Peyer's patch (tissue), 4 donors: ENCODE data around the gene ZACN. TPM values are rescaled to one million over a fixed set of nuclear protein-coding genes. Genes with fewer than 3 reads are reported as not detected.

Experiments used
- DNase-seq, 3 donors: peaks; one replicate each; pipeline ENCODE4 v3.0.0-alpha.2; 2017 to 2019
- H3K27ac ChIP-seq, 4 donors: fragments of 200-600 bp; sonication (generic); one replicate each; pipeline ENCODE4 v1.5.1; 2016 to 2019
- H3K27me3 ChIP-seq, 2 donors: fragments of 200-600 bp; sonication (generic); one replicate each; pipeline ENCODE4 v1.5.1; 2019
- H3K36me3 ChIP-seq, 3 donors: fragments of 200-600 bp; sonication (generic); one replicate each; pipeline ENCODE4 v1.5.1; 2016 to 2019
- H3K4me1 ChIP-seq, 4 donors: fragments of 200-600 bp; sonication (generic); one replicate each; pipeline ENCODE4 v1.5.1; 2016 to 2019
- H3K4me3 ChIP-seq, 4 donors: fragments of 200-600 bp; sonication (generic); 1 replicate in 3 of 4; 2 replicates in 1 of 4; pipeline ENCODE4 v1.5.1; 2016 to 2019; ENCODE audit warnings: mild to moderate bottlenecking in 1 of 4
- H3K9me3 ChIP-seq, 4 donors: fragments of 200-600 bp; sonication (generic); one replicate each; pipeline ENCODE4 v1.5.1; 2016 to 2019; ENCODE audit warnings: mild to moderate bottlenecking in 1 of 4
- POLR2A ChIP-seq, 2 donors: fragments of 450-650 bp; IDR thresholded peaks; one replicate each; pipeline ENCODE4 v1.5.1; 2017; ENCODE audit warnings: antibody characterized with exemption in 2 of 2, mild to moderate bottlenecking in 2 of 2, moderate library complexity in 2 of 2
- total RNA-seq, 4 donors: library from RNA; depleted of rRNA; stranded (reverse); fragments of >200 nt; gene quantifications; one replicate each; pipeline ENCODE4 v1.1.0, GENCODE V29; 2016
- TF ChIP-seq, protein P1 (sequence below), 6 experiments: fragments of 450-650 bp in 4 of 6; fragments of 200-600 bp in 2 of 6; sonication (generic) in 1 of 6; IDR thresholded peaks; one replicate each; pipeline ENCODE4 v1.5.1; 2017 to 2019; ENCODE audit warnings: antibody characterized with exemption in 6 of 6, mild to moderate bottlenecking in 3 of 6, moderate library complexity in 1 of 6

ZACN gene
- total RNA-seq, 4 donors from 2014 or later, result not detected

GRCh38 chr17:76091526-76092286 lies 12.7 kb downstream of the ZACN start:
- no peaks in the 10 kb centered on the region for H3K27me3 ChIP-seq
- TF ChIP-seq POLR2A (IDR thresholded peaks at IDR 0.05), result no peak
- TF ChIP-seq, protein P1, sequence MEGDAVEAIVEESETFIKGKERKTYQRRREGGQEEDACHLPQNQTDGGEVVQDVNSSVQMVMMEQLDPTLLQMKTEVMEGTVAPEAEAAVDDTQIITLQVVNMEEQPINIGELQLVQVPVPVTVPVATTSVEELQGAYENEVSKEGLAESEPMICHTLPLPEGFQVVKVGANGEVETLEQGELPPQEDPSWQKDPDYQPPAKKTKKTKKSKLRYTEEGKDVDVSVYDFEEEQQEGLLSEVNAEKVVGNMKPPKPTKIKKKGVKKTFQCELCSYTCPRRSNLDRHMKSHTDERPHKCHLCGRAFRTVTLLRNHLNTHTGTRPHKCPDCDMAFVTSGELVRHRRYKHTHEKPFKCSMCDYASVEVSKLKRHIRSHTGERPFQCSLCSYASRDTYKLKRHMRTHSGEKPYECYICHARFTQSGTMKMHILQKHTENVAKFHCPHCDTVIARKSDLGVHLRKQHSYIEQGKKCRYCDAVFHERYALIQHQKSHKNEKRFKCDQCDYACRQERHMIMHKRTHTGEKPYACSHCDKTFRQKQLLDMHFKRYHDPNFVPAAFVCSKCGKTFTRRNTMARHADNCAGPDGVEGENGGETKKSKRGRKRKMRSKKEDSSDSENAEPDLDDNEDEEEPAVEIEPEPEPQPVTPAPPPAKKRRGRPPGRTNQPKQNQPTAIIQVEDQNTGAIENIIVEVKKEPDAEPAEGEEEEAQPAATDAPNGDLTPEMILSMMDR (IDR thresholded peaks at IDR 0.05), result no peak
- H3K36me3 ChIP-seq, result peaks cover 0 to 96% (median 0%) of the 10 kb centered on the region in 3 donors
- H3K4me3 ChIP-seq, result no peak overlapping the region
- no peaks in the 10 kb centered on the region for H3K4me1 ChIP-seq
- no peak overlapping the region for H3K27ac ChIP-seq
- DNase-seq, result no peak
- no peaks in the 10 kb centered on the region for H3K9me3 ChIP-seq

DNA sequence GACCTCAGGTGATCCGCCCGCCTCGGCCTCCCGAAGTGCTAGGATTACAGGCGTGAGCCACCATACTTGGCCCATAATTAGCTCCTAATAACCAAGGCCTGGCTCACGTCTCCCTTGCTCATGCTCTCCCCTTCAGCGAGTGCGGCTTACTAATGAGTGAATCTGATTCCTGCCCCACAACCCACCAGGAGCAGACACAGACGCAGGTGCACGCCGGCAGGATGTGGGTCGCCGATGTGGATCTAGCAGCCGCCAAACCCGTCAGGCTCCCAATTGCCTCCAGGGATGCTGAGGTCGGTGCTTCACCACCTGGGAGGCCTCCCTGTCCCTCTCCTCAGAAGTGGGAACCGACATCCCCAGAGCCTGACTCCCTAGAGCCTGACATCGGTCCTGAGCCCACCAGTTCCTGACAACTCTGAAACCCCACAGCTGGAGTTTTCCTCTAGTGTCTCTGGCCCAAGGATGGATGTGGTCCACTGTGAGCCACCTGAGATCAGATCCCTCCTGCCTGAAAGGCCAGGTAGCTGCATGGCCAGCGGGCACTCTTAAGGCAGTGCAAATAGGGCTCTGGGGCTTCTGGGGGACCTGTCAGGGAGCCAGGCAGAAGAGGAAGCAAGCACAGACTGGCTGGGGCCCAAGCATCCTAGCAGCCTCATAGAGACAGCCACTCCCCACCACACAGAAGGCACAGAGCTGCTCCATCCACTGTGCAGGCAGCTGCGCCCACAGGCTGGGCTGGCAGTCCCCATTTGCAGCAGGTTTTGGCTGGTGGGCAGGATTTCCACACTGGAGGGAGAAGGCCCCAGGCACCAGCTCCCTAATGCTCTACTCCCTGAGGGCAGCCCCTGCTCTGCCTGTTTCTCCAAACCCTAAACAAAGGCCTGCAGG lies 13.8 kb downstream of the ZACN start:
- Histone ChIP-seq H3K27ac (no peak overlapping the region), H3K4me3 (no peak overlapping the region), H3K36me3 (peaks cover 0 to 97% (median 0%) of the 10 kb centered on the region in 3 donors), H3K9me3 (no peaks in the 10 kb centered on the region), H3K27me3 (no peaks in the 10 kb centered on the region), H3K4me1 (no peaks in the 10 kb centered on the region)
- TF ChIP-seq POLR2A (IDR thresholded peaks at IDR 0.05), result no peak
- TF ChIP-seq, protein P1 (IDR thresholded peaks at IDR 0.05), result no peak
- DNase-seq, result no peak

DNA sequence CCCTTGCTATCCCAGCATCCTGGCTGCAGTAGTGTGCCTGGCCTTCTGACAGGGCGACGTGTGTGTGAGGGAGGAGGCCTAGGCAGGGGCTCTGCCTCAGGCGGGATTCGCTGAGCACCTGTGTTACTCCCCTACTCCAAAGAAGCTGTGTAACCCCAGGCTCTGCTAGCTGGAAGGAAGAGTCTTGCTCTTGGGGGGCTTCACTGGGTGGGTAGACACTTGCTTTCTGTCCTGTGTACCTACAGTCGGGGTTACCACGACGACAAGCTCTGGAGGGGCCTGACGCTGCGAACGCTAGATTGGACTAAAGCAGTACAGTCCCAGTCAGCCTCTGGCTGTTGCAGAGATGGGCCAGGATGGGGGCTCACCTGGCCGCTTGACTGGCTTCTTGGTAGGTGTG lies 15.1 kb downstream of the ZACN start:
- TF ChIP-seq, protein P1 (IDR thresholded peaks at IDR 0.05), result no peak
- Histone ChIP-seq H3K9me3 (no peaks in the 10 kb centered on the region), H3K27me3 (no peaks in the 10 kb centered on the region), H3K4me1 (no peaks in the 10 kb centered on the region), H3K36me3 (peaks cover 0 to 94% (median 0%) of the 10 kb centered on the region in 3 donors), H3K27ac (no peak overlapping the region), H3K4me3 (no peak overlapping the region)
- no peak for DNase-seq

DNA sequence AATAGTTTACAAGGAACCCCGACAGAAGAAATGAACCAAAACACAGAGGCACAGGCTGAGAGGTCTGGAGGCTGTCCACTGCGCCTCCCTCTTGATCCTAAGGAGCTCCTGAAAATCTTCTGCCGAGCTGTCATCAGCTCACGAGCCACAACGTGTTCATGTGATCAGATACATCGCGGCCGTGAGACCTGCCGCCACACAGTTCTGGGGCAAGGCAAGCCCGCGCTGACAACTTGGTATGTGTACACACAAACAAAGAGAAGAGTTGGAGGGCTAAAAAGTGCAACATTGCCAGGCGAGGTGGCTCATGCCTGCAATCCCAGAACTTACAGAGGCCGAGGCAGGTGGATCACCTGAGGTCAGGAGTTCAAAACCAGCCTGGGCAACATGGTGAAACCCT lies 17.0 kb downstream of the ZACN start:
- no peak for DNase-seq
- no peaks in the 10 kb centered on the region for H3K27me3 ChIP-seq
- TF ChIP-seq, protein P1 (IDR thresholded peaks at IDR 0.05), result no peak
- no peak for TF ChIP-seq POLR2A (IDR thresholded peaks at IDR 0.05)
- no peak overlapping the region for H3K27ac ChIP-seq
- H3K4me1 ChIP-seq, result no peaks in the 10 kb centered on the region
- H3K9me3 ChIP-seq, result no peaks in the 10 kb centered on the region
- H3K4me3 ChIP-seq, result no peak overlapping the region
- H3K36me3 ChIP-seq, result peaks cover 0 to 93% (median 0%) of the 10 kb centered on the region in 3 donors

- TF ChIP-seq, protein P1 (IDR thresholded peaks at IDR 0.05), result no peak
- no peak for TF ChIP-seq POLR2A (IDR thresholded peaks at IDR 0.05)
- Histone ChIP-seq H3K9me3 (no peaks in the 10 kb centered on the region), H3K27ac (no peak overlapping the region), H3K4me1 (peaks cover 0 to 11% (median 0%) of the 10 kb centered on the region in 4 donors), H3K4me3 (no peak overlapping the region), H3K36me3 (peaks cover 0 to 92% (median 0%) of the 10 kb centered on the region in 3 donors), H3K27me3 (no peaks in the 10 kb centered on the region)
- no peak for DNase-seq
These were observed 18.8 kb downstream of the ZACN start for GRCh38 chr17:76097716-76098295.
